ENCODE measurements around the gene PRDM15. TPM values are rescaled to one million over a fixed set of nuclear protein-coding genes. Genes with fewer than 3 reads are reported as not detected.

PRDM15 gene
- total RNA-seq, 1 donor from 2014 or later, result 18.6 TPM

- H3K27ac Mint-ChIP-seq, result no peak overlapping the region
- H3K4me1 Mint-ChIP-seq, result peaks cover 10% of the 10 kb centered on the region
- no peak overlapping the region for H3K4me3 Mint-ChIP-seq
These were observed 39.6 kb upstream of the PRDM15 start for GRCh38 chr21:41918561-41919358.

GRCh38 chr21:41917531-41917930 is 38.4 kb upstream of the PRDM15 start:
- peaks cover 2% of the 10 kb centered on the region for H3K4me1 Mint-ChIP-seq
- intact Hi-C loops (cut with micrococcal nuclease), result no loop called here
- no peaks in the 10 kb centered on the region for H3K27me3 Mint-ChIP-seq
- H3K9me3 Mint-ChIP-seq, result no peaks in the 10 kb centered on the region
- no peak overlapping the region for H3K4me3 Mint-ChIP-seq
- no peak overlapping the region for H3K27ac Mint-ChIP-seq
- no peak for DNase-seq
- peaks cover 8% of the 10 kb centered on the region for H3K36me3 Mint-ChIP-seq (ENCODE audit: low read depth)

More at GRCh38 chr21:41918561-41919358, 39.6 kb upstream of the PRDM15 start:
- H3K27me3 Mint-ChIP-seq, result no peaks in the 10 kb centered on the region
- DNase-seq, result no peak
- H3K36me3 Mint-ChIP-seq (ENCODE audit: low read depth), result peaks cover 6% of the 10 kb centered on the region
- H3K9me3 Mint-ChIP-seq, result no peaks in the 10 kb centered on the region
- intact Hi-C loops (cut with micrococcal nuclease), result no loop called here

GRCh38 chr21:41916888-41917433 is 37.8 kb upstream of the PRDM15 start:
- no peaks in the 10 kb centered on the region for H3K27me3 Mint-ChIP-seq
- no peaks in the 10 kb centered on the region for H3K9me3 Mint-ChIP-seq
- intact Hi-C loops (cut with micrococcal nuclease), result no loop called here
- peaks cover 2% of the 10 kb centered on the region for H3K4me1 Mint-ChIP-seq
- no peak for DNase-seq
- H3K4me3 Mint-ChIP-seq, result no peak overlapping the region
- no peak overlapping the region for H3K27ac Mint-ChIP-seq
- H3K36me3 Mint-ChIP-seq (ENCODE audit: low read depth), result peaks cover 11% of the 10 kb centered on the region

GRCh38 chr21:41914965-41915364 is 35.8 kb upstream of the PRDM15 start:
- intact Hi-C loops (cut with micrococcal nuclease), result no loop called here
- Mint-ChIP-seq H3K36me3 (ENCODE audit: low read depth) (peaks cover 13% of the 10 kb centered on the region), H3K27me3 (no peaks in the 10 kb centered on the region), H3K4me1 (no peaks in the 10 kb centered on the region), H3K27ac (no peak overlapping the region), H3K9me3 (no peaks in the 10 kb centered on the region), H3K4me3 (no peak overlapping the region)
- no peak for DNase-seq

- intact Hi-C loops (cut with micrococcal nuclease), result no loop called here
- Mint-ChIP-seq H3K4me3 (no peak overlapping the region), H3K9me3 (no peaks in the 10 kb centered on the region), H3K27ac (no peak overlapping the region), H3K4me1 (no peaks in the 10 kb centered on the region), H3K36me3 (ENCODE audit: low read depth) (peaks cover 13% of the 10 kb centered on the region), H3K27me3 (no peaks in the 10 kb centered on the region)
- DNase-seq, result no peak
These were observed 35.2 kb upstream of the PRDM15 start for GRCh38 chr21:41914358-41914757.

- DNase-seq, result no peak
- H3K4me1 Mint-ChIP-seq, result no peaks in the 10 kb centered on the region
- no peaks in the 10 kb centered on the region for H3K9me3 Mint-ChIP-seq
- no peak overlapping the region for H3K4me3 Mint-ChIP-seq
- no peak overlapping the region for H3K27ac Mint-ChIP-seq
- intact Hi-C loops (cut with micrococcal nuclease), result no loop called here
- H3K27me3 Mint-ChIP-seq, result no peaks in the 10 kb centered on the region
- H3K36me3 Mint-ChIP-seq (ENCODE audit: low read depth), result peaks cover 14% of the 10 kb centered on the region
These were observed 34.1 kb upstream of the PRDM15 start for GRCh38 chr21:41913230-41913629.

- Mint-ChIP-seq H3K27ac (no peak overlapping the region), H3K9me3 (no peaks in the 10 kb centered on the region), H3K27me3 (no peaks in the 10 kb centered on the region), H3K36me3 (ENCODE audit: low read depth) (peaks cover 12% of the 10 kb centered on the region), H3K4me3 (no peak overlapping the region), H3K4me1 (no peaks in the 10 kb centered on the region)
- intact Hi-C loops (cut with micrococcal nuclease), result no loop called here
- DNase-seq, result no peak
These were observed 29.7 kb upstream of the PRDM15 start for GRCh38 chr21:41908829-41909228.

- Mint-ChIP-seq H3K9me3 (no peaks in the 10 kb centered on the region), H3K27ac (no peak overlapping the region), H3K4me1 (no peaks in the 10 kb centered on the region), H3K36me3 (ENCODE audit: low read depth) (peaks cover 10% of the 10 kb centered on the region), H3K27me3 (no peaks in the 10 kb centered on the region), H3K4me3 (no peak overlapping the region)
- no peak for DNase-seq
- intact Hi-C loops (cut with micrococcal nuclease), result no loop called here
These were observed 28.5 kb upstream of the PRDM15 start for GRCh38 chr21:41907496-41908258.

GRCh38 chr21:41906770-41907169 is 27.6 kb upstream of the PRDM15 start:
- H3K4me1 Mint-ChIP-seq, result peaks cover 2% of the 10 kb centered on the region
- H3K27ac Mint-ChIP-seq, result no peak overlapping the region
- intact Hi-C loops (cut with micrococcal nuclease), result no loop called here
- no peak for DNase-seq
- no peak overlapping the region for H3K4me3 Mint-ChIP-seq
- H3K27me3 Mint-ChIP-seq, result no peaks in the 10 kb centered on the region
- H3K9me3 Mint-ChIP-seq, result no peaks in the 10 kb centered on the region
- peaks cover 10% of the 10 kb centered on the region for H3K36me3 Mint-ChIP-seq (ENCODE audit: low read depth)

GRCh38 chr21:41903559-41904351 is 24.6 kb upstream of the PRDM15 start:
- Mint-ChIP-seq H3K27ac (no peak overlapping the region), H3K36me3 (ENCODE audit: low read depth) (peaks cover 20% of the 10 kb centered on the region), H3K9me3 (no peaks in the 10 kb centered on the region), H3K4me1 (peaks cover 21% of the 10 kb centered on the region), H3K4me3 (no peak overlapping the region), H3K27me3 (no peaks in the 10 kb centered on the region)
- intact Hi-C loops (cut with micrococcal nuclease), result no loop called here
- DNase-seq, result no peak

- peaks cover 21% of the 10 kb centered on the region for H3K36me3 Mint-ChIP-seq (ENCODE audit: low read depth)
- H3K9me3 Mint-ChIP-seq, result no peaks in the 10 kb centered on the region
- peaks cover 21% of the 10 kb centered on the region for H3K4me1 Mint-ChIP-seq
- H3K27me3 Mint-ChIP-seq, result no peaks in the 10 kb centered on the region
- H3K4me3 Mint-ChIP-seq, result no peak overlapping the region
- intact Hi-C loops (cut with micrococcal nuclease), result no loop called here
- H3K27ac Mint-ChIP-seq, result no peak overlapping the region
- DNase-seq, result no peak
These were observed 23.8 kb upstream of the PRDM15 start for GRCh38 chr21:41902946-41903345.

- Mint-ChIP-seq H3K27me3 (no peaks in the 10 kb centered on the region), H3K4me3 (no peak overlapping the region), H3K9me3 (no peaks in the 10 kb centered on the region), H3K27ac (peak overlapping the region; percentile 70), H3K36me3 (ENCODE audit: low read depth) (peaks cover 24% of the 10 kb centered on the region), H3K4me1 (peaks cover 21% of the 10 kb centered on the region)
- DNase-seq, result no peak
- intact Hi-C loops (cut with micrococcal nuclease), result no loop called here
These were observed 22.6 kb upstream of the PRDM15 start for GRCh38 chr21:41901782-41902181.

GRCh38 chr21:41901099-41901498 is 22.0 kb upstream of the PRDM15 start:
- peak overlapping the region; percentile 28 for H3K4me3 Mint-ChIP-seq
- H3K27ac Mint-ChIP-seq, result peak overlapping the region; percentile 70
- H3K36me3 Mint-ChIP-seq (ENCODE audit: low read depth), result peaks cover 24% of the 10 kb centered on the region
- peaks cover 23% of the 10 kb centered on the region for H3K4me1 Mint-ChIP-seq
- H3K27me3 Mint-ChIP-seq, result no peaks in the 10 kb centered on the region
- intact Hi-C loops (cut with micrococcal nuclease), result no loop called here
- peak; percentile 71 for DNase-seq
- no peaks in the 10 kb centered on the region for H3K9me3 Mint-ChIP-seq

Measured in activated CD4-positive, alpha-beta T cell treated with anti-CD3 and anti-CD28 coated beads, Interleukin-2, amount 10 ng/mL, durations not matched to agents 24 days and 14 days (primary cell).